Left ventricle myocardium inferior (tissue), 1 donor: ENCODE measurements around the gene CCL18. TPM values are rescaled to one million over a fixed set of nuclear protein-coding genes. Genes with fewer than 3 reads are reported as not detected.
"Not testable (repeated sequence)": the region's sequence is repeated elsewhere in the genome, so short reads cannot be mapped to it uniquely, and the experiment has no call there.

Experiments
- DNase-seq: peaks from one replicate; pipeline ENCODE4 v3.0.0-alpha.2; 2020
- H3K27ac ChIP-seq: fragments of 200-600 bp; replicated peaks from 2 replicates; pipeline ENCODE4 v1.8.0; 2021
- H3K27me3 ChIP-seq: fragments of 200-600 bp; 2 replicates; pipeline ENCODE4 v1.8.0; 2021; ENCODE audit warnings: low read depth
- H3K36me3 ChIP-seq: fragments of 200-600 bp; 2 replicates; pipeline ENCODE4 v1.8.0; 2021
- H3K4me1 ChIP-seq: fragments of 200-600 bp; 2 replicates; pipeline ENCODE4 v1.8.0; 2021
- H3K4me3 ChIP-seq: fragments of 200-600 bp; 2 replicates; pipeline ENCODE4 v1.8.0; 2021; ENCODE audit warnings: mild to moderate bottlenecking, moderate library complexity
- H3K9me3 ChIP-seq: fragments of 200-600 bp; replicated peaks from 2 replicates; pipeline ENCODE4 v1.8.0; 2021
- intact Hi-C: fragments of 100-400 bp; cut with micrococcal nuclease; formaldehyde crosslinking; loops from one replicate; pipeline ENCODE4 v1.11.0; 2022
- total RNA-seq: library from RNA; stranded (reverse); fragmentation: NEBNext Ultra II Directional; extraction: Animal tissue kit (Norgen Biotek cat#: 25700); gene quantifications from one replicate; pipeline ENCODE4 v1.2.1, GENCODE V29; 2021
- TF ChIP-seq, protein P1 (sequence below): fragments of 200-600 bp; IDR thresholded peaks from 2 replicates; pipeline ENCODE4 v1.8.0; 2021; ENCODE audit warnings: antibody characterized with exemption, mild to moderate bottlenecking, borderline replicate concordance
- donor health status: DM: no; HTN: yes; CAD: no; lungs with severe emphysema.

The CCL18 gene
- total RNA-seq, 1 donor from 2014 or later, result 1.1 TPM

- H3K9me3 ChIP-seq, result no peaks in the 10 kb centered on the region
- no peak for DNase-seq
- H3K27me3 ChIP-seq, result peaks cover 9% of the 10 kb centered on the region
- no peaks in the 10 kb centered on the region for H3K4me1 ChIP-seq
- TF ChIP-seq, protein P1, sequence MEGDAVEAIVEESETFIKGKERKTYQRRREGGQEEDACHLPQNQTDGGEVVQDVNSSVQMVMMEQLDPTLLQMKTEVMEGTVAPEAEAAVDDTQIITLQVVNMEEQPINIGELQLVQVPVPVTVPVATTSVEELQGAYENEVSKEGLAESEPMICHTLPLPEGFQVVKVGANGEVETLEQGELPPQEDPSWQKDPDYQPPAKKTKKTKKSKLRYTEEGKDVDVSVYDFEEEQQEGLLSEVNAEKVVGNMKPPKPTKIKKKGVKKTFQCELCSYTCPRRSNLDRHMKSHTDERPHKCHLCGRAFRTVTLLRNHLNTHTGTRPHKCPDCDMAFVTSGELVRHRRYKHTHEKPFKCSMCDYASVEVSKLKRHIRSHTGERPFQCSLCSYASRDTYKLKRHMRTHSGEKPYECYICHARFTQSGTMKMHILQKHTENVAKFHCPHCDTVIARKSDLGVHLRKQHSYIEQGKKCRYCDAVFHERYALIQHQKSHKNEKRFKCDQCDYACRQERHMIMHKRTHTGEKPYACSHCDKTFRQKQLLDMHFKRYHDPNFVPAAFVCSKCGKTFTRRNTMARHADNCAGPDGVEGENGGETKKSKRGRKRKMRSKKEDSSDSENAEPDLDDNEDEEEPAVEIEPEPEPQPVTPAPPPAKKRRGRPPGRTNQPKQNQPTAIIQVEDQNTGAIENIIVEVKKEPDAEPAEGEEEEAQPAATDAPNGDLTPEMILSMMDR, result no peak
- no peak overlapping the region for H3K4me3 ChIP-seq
- H3K27ac ChIP-seq, result no peak overlapping the region
- H3K36me3 ChIP-seq, result no peaks in the 10 kb centered on the region
- intact Hi-C loops, result no loop called here
Observed at GRCh38 chr17:36118477-36119353, 54.6 kb downstream of the CCL18 start.

- Histone ChIP-seq H3K4me1 (no peaks in the 10 kb centered on the region), H3K9me3 (peaks cover 8% of the 10 kb centered on the region), H3K4me3 (no peak overlapping the region), H3K36me3 (no peaks in the 10 kb centered on the region), H3K27ac (no peak overlapping the region), H3K27me3 (peaks cover 9% of the 10 kb centered on the region)
- TF ChIP-seq, protein P1, result no peak
- no peak for DNase-seq
- intact Hi-C loops, result no loop called here
Observed at GRCh38 chr17:36120221-36120620, 56.1 kb downstream of the CCL18 start.

DNA sequence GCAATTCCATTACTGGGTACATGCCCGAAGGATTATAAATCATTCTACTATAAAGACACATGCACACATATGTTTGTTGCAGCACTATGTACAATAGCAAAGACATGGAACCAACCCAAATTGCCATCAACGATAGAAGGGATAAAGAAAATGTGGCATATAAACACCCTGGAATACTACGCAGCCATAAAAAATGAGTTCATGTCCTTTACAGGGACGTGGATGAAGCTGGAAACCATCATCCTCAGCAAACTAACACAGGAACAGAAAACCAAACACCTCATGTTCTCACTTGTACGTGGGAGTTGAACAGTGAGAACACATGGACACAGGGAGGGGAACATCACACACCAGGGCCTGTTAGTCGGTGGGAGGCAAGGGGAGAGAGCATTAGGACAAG, 57.0 kb downstream of the CCL18 start:
- H3K4me3 ChIP-seq, H3K27ac ChIP-seq, DNase-seq, H3K4me1 ChIP-seq, H3K27me3 ChIP-seq, H3K36me3 ChIP-seq, intact Hi-C loops: not testable (repeated sequence)
- H3K9me3 ChIP-seq, result peaks cover 16% of the 10 kb centered on the region

Other genes with a start within 250 kb of the CCL18 start
- not detected for gene HEATR9, start 195.4 kb upstream of the CCL18 start, total RNA-seq
- 0.60 TPM for gene CCL5, start 183.9 kb upstream of the CCL18 start, total RNA-seq
- not detected for gene RDM1, start 133.5 kb upstream of the CCL18 start, total RNA-seq
- gene LYZL6, start 120.6 kb upstream of the CCL18 start, total RNA-seq, result not detected
- gene CCL16, start 82.8 kb upstream of the CCL18 start, total RNA-seq, result not detected
- 8.8 TPM for gene CCL14, start 77.5 kb upstream of the CCL18 start, total RNA-seq
- not detected for gene CCL15, start 62.7 kb upstream of the CCL18 start, total RNA-seq
- not detected for gene CCL23, start 46.3 kb upstream of the CCL18 start, total RNA-seq
- gene CCL3, start 25.9 kb downstream of the CCL18 start, total RNA-seq, result not detected
- 0.91 TPM for gene CCL4, start 39.6 kb downstream of the CCL18 start, total RNA-seq
- 3.4 TPM for gene TBC1D3B, start 112.4 kb downstream of the CCL18 start, total RNA-seq
- gene CCL3L1, start 132.5 kb downstream of the CCL18 start, total RNA-seq, result not detected
- gene CCL4L2, start 146.8 kb downstream of the CCL18 start, total RNA-seq, result not detected
- not detected for gene TBC1D3I, start 200.3 kb downstream of the CCL18 start, total RNA-seq